HG03558 (cell line): ENCODE results near the gene SOX12.
"Not testable (repeated sequence)": the region's sequence is repeated elsewhere in the genome, so short reads cannot be mapped to it uniquely, and the experiment has no call there.

ENCODE experiments used
- ATAC-seq: cut with Tn5 transposase; IDR thresholded peaks from one replicate; pipeline ENCODE4 v1.9.1; 2021; ENCODE audit warnings: moderate number of reproducible peaks; ENCODE audit not compliant: unreplicated experiment; ENCODE audit errors: extremely low read depth

SOX12 gene

GRCh38 chr20:328027-328974 is 2.9 kb downstream of the SOX12 start:
- ATAC-seq = no peak

GRCh38 chr20:328975-329695 is 3.8 kb downstream of the SOX12 start:
- no peak for ATAC-seq

GRCh38 chr20:329851-330232 is 4.5 kb downstream of the SOX12 start:
- ATAC-seq = no peak

- no peak for ATAC-seq
These were observed 5.1 kb downstream of the SOX12 start for GRCh38 chr20:330233-331149.

- ATAC-seq = no peak
These were observed 9.2 kb downstream of the SOX12 start for GRCh38 chr20:334578-334977.

GRCh38 chr20:336040-336439 is 10.7 kb downstream of the SOX12 start:
- not testable (repeated sequence) for ATAC-seq

GRCh38 chr20:341682-342081 is 16.3 kb downstream of the SOX12 start:
- ATAC-seq = no peak

- no peak for ATAC-seq
These were observed 17.8 kb downstream of the SOX12 start for GRCh38 chr20:343107-343506.

- ATAC-seq = no peak
These were observed 20.8 kb downstream of the SOX12 start for GRCh38 chr20:346033-346639.

- no peak for ATAC-seq
These were observed 21.4 kb downstream of the SOX12 start, which contains the start of gene NRSN2 for GRCh38 chr20:346640-347316. Gene NRSN2 (plus strand): TSS chr20:347111. CDS start chr20:349644, 2,533 bp downstream.

- ATAC-seq = no peak
These were observed 21.9 kb downstream of the SOX12 start for GRCh38 chr20:347317-347639.

GRCh38 chr20:347640-348484 is 22.5 kb downstream of the SOX12 start:
- ATAC-seq = no peak

- no peak for ATAC-seq
These were observed 23.9 kb downstream of the SOX12 start for GRCh38 chr20:348972-349841.

GRCh38 chr20:353166-353565 is 27.8 kb downstream of the SOX12 start:
- ATAC-seq = no peak

GRCh38 chr20:354298-354977 is 29.1 kb downstream of the SOX12 start:
- ATAC-seq = no peak

GRCh38 chr20:356154-356553 is 30.8 kb downstream of the SOX12 start:
- not testable (repeated sequence) for ATAC-seq

- ATAC-seq = no peak
These were observed 31.4 kb downstream of the SOX12 start for GRCh38 chr20:356745-357144.
